ENCODE measurements around the gene MUC20. TPM values are rescaled to one million over a fixed set of nuclear protein-coding genes. Genes with fewer than 3 reads are reported as not detected.
A peak's percentile ranks its signal among the peaks of the same experiment; 100 is the strongest.

Gene MUC20
- polyA plus RNA-seq, 1 donor (not counting 4 experiments of a cell fraction or from before 2014, with no cell fraction given) = 0.21 TPM

DNA sequence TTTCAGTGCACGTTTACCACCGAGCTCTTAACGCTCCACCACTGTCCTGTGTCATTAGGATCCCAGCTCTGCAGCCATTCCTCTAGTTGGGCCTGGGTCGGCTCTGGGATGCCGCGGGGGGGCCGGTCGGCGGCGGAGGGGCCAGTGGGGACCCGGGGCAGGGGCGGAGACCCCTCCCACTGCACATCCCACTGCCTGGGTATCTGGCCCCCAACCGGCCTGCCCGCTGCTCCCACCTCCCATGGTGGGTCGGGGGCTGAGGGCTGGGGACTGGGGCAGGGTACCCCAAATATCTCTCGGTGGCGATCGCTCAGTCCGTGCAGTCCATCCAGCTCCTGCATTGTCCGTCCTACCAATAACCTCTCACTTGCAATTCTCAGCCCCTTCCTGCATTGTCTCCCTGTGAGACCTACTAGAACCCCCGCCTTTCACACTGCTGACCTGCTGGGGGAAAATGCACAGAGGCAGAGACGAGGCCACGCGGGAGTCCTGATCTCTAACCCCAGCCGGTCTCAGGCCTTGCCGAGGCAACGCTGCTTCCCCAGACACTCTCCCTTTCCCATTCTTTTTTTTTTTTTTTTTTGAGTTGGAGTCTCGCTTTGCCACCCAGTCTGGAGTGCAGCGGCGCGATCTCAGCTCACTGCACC, 24.0 kb upstream of the MUC20 start:
- H3K9me1 ChIP-seq (ENCODE audit: control insufficient read depth, extremely low read depth, insufficient read depth, low read length) = no peaks in the 10 kb centered on the region
- DNase-seq (ENCODE audit: low read depth, low spot score) (no peak), FAIRE-seq (no peak)
- no peak overlapping the region for H3K4me2 ChIP-seq (ENCODE audit: control insufficient read depth, extremely low read depth, insufficient read depth, low read depth, low read length)
- no peak overlapping the region for H2AFZ ChIP-seq (ENCODE audit: control insufficient read depth, low read length)
- H3K36me3 ChIP-seq (ENCODE audit: control insufficient read depth in 2 of 2, extremely low read depth in 1 of 2, insufficient read depth in 2 of 2, low read length in 2 of 2) = peaks cover 14 to 25% of the 10 kb centered on the region in 2 experiments
- dilution Hi-C loops (cut with MboI; ENCODE audit: extremely low pct_ligation_motif_present, low sequenced_read_pairs) = no loop called here
- H3K4me1 ChIP-seq (ENCODE audit: control insufficient read depth, extremely low read depth, insufficient read depth, low read length) = peaks cover 14% of the 10 kb centered on the region
- H3K27me3 ChIP-seq (ENCODE audit: control insufficient read depth, extremely low read depth, insufficient read depth, low read length) = no peaks in the 10 kb centered on the region
- no peak overlapping the region for H3K9ac ChIP-seq (ENCODE audit: control insufficient read depth, extremely low read depth, insufficient read depth, low read length)
- no peaks in the 10 kb centered on the region for H4K20me1 ChIP-seq (ENCODE audit: control insufficient read depth, extremely low read depth, insufficient read depth, low read length)
- no peaks in the 10 kb centered on the region for H3K9me3 ChIP-seq (ENCODE audit: control insufficient read depth, low read depth, low read length)
- TF ChIP-seq EZH2 (IDR thresholded peaks at IDR 0.05; ENCODE audit: low read length) = no peak
- TF ChIP-seq, protein P1, sequence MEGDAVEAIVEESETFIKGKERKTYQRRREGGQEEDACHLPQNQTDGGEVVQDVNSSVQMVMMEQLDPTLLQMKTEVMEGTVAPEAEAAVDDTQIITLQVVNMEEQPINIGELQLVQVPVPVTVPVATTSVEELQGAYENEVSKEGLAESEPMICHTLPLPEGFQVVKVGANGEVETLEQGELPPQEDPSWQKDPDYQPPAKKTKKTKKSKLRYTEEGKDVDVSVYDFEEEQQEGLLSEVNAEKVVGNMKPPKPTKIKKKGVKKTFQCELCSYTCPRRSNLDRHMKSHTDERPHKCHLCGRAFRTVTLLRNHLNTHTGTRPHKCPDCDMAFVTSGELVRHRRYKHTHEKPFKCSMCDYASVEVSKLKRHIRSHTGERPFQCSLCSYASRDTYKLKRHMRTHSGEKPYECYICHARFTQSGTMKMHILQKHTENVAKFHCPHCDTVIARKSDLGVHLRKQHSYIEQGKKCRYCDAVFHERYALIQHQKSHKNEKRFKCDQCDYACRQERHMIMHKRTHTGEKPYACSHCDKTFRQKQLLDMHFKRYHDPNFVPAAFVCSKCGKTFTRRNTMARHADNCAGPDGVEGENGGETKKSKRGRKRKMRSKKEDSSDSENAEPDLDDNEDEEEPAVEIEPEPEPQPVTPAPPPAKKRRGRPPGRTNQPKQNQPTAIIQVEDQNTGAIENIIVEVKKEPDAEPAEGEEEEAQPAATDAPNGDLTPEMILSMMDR (optimal IDR thresholded peaks at IDR 0.05 in 1 of 3, IDR thresholded peaks at IDR 0.05 in 1 of 3, conservative IDR thresholded peaks at IDR 0.05 in 1 of 3; ENCODE audit: extremely low read depth in 1 of 3, insufficient read depth in 2 of 3, low read length in 3 of 3) = no peak
- H3K27ac ChIP-seq (ENCODE audit: control insufficient read depth, insufficient read depth, low read length) = no peak overlapping the region
- H3K79me2 ChIP-seq (ENCODE audit: control insufficient read depth, insufficient read depth, low read length) = no peaks in the 10 kb centered on the region
- no peak overlapping the region for H3K4me3 ChIP-seq (ENCODE audit: control insufficient read depth in 2 of 3, extremely low read depth in 1 of 3, insufficient read depth in 2 of 3, low read depth in 1 of 3, low read length in 3 of 3)

DNA sequence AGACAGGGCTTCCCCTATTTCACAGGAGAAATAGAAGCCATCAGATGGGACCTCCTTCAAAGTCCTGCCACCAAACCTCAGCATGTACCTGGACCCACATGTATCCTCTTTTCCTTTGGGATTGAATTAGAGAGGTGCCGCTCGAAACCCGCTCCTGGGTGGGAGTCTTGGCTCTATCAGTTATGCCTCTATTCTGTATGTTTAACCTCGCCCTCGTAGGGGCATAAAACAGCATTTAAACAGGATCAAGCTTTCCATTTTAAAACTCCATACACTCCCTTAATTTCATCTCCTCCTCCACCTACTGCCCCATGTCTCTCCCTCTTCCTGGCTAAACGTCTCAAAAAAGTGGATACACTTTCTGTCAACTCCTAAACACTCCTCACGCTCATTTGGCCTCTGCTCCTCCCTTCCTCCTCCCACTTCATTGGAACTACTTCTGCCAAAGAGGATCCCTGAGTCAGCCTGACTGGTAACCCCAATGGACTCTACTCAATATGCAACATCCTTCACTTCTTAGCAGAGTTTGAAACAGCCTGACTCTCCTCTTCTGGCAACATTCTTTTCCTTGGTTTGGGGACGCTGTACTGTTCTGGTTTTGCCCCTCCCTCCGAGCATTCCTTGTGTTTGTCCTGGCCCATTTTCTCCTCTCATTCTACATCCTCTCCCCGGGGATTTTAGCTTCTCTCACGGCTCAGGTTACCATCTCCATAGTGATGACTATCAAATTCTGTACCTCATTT, 23.0 kb upstream of the MUC20 start:
- Histone ChIP-seq H3K9me3 (ENCODE audit: control insufficient read depth, low read depth, low read length) (no peaks in the 10 kb centered on the region), H2AFZ (ENCODE audit: control insufficient read depth, low read length) (no peak overlapping the region), H3K4me3 (ENCODE audit: control insufficient read depth in 2 of 3, extremely low read depth in 1 of 3, insufficient read depth in 2 of 3, low read depth in 1 of 3, low read length in 3 of 3) (no peak overlapping the region), H3K27ac (ENCODE audit: control insufficient read depth, insufficient read depth, low read length) (no peak overlapping the region), H3K27me3 (ENCODE audit: control insufficient read depth, extremely low read depth, insufficient read depth, low read length) (no peaks in the 10 kb centered on the region), H3K9ac (ENCODE audit: control insufficient read depth, extremely low read depth, insufficient read depth, low read length) (no peak overlapping the region), H3K4me1 (ENCODE audit: control insufficient read depth, extremely low read depth, insufficient read depth, low read length) (peaks cover 14% of the 10 kb centered on the region), H3K9me1 (ENCODE audit: control insufficient read depth, extremely low read depth, insufficient read depth, low read length) (no peaks in the 10 kb centered on the region), H3K36me3 (ENCODE audit: control insufficient read depth in 2 of 2, extremely low read depth in 1 of 2, insufficient read depth in 2 of 2, low read length in 2 of 2) (peaks cover 7 to 17% of the 10 kb centered on the region in 2 experiments), H3K79me2 (ENCODE audit: control insufficient read depth, insufficient read depth, low read length) (no peaks in the 10 kb centered on the region), H3K4me2 (ENCODE audit: control insufficient read depth, extremely low read depth, insufficient read depth, low read depth, low read length) (no peak overlapping the region), H4K20me1 (ENCODE audit: control insufficient read depth, extremely low read depth, insufficient read depth, low read length) (no peaks in the 10 kb centered on the region)
- peak; percentile 62 for FAIRE-seq
- DNase-seq (ENCODE audit: low read depth, low spot score) = peak; percentile 35
- dilution Hi-C loops (cut with MboI; ENCODE audit: extremely low pct_ligation_motif_present, low sequenced_read_pairs) = no loop called here
- TF ChIP-seq EZH2 (IDR thresholded peaks at IDR 0.05; ENCODE audit: low read length) = no peak
- TF ChIP-seq, protein P1 (optimal IDR thresholded peaks at IDR 0.05 in 1 of 3, IDR thresholded peaks at IDR 0.05 in 1 of 3, conservative IDR thresholded peaks at IDR 0.05 in 1 of 3; ENCODE audit: extremely low read depth in 1 of 3, insufficient read depth in 2 of 3, low read length in 3 of 3) = no peak

Measured in keratinocyte (primary cell).